Stimulated activated CD4-positive, alpha-beta T cell treated with anti-CD3 and anti-CD28 coated beads, TNF-alpha, amount 100 ng/mL, for 24 hours (primary cell): Measurements from ENCODE around the gene ZBTB8OS.

Source experiments
- DNase-seq, 3 experiments: peaks; one replicate each; pipeline ENCODE4 v3.0.0-alpha.2; 2020; ENCODE audit warnings: low read depth in 3 of 3

Gene ZBTB8OS

DNA sequence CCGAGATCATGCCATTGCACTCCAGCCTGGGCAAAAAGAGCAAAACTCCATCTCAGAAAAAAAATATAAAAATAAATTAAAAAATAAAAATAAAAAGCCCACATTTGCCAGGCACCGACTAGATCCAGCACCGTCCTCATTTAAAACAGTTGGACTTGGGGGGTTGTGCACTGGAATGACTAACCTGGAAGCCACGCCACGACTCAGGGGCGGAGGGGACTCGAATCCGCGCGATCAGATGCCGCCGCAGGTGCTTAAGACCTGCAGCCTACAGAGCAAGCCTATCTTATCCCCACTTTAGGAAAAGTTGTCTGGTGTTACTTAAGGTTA lies 38.5 kb downstream of the ZBTB8OS start:
- DNase-seq = no peak

DNA sequence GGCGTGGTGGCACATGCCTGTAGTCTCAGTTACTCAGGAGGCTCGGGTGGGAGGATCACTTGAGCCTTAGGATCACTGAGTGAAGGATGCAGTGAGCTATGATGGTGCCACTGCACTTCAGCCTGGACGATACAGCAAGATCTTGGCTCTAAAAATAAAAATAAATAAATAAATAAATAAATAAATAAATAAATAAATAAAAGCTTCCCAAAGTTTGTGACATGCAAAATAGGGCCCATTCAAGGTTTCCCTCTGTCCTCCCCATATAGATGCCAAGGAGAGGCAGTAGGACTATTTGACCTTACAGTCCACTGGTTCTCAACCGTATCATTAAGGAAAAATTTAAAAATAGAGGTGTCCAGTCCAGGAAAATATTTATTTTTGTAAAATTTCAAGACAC lies 41.2 kb downstream of the ZBTB8OS start:
- DNase-seq = no peak

DNA sequence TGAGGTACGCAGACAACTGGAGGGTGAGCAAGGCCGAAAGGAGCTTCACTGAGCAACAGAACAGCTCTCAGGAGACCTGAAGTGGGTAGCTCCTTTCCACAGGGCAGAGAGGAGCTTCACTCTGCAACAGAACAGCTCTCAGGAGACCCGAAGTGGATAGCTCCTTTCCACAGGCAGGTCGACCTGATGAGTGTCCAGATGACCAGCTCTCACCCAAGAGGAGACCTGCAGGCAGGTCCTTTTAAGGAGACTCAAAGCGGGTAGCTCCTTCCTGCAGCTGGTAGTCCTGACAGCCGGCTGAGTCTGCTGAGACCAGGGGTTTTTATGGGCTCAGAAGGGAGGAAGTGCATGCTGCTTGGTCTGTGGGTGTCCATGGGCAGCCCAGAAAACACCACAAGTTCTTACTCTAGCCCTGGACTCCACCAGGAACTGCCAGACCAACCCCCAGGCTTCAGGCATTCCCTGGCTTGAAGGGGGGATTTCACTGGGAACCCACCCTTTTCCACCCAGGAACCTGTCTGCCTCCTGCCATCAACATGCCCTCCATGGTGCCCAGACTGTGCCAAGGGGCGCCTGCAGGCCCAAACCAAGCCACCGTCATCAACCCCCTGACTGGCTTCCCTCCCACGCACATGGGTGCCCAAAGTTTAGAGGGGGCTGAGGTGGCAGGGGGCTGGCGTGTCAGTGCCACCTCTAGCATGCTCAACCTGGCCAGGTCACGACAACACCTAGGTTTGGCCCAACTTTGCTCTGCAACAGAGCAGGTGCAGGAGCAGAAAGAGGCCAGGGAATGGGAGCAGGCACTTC lies 43.6 kb downstream of the ZBTB8OS start:
- DNase-seq = no peak

DNA sequence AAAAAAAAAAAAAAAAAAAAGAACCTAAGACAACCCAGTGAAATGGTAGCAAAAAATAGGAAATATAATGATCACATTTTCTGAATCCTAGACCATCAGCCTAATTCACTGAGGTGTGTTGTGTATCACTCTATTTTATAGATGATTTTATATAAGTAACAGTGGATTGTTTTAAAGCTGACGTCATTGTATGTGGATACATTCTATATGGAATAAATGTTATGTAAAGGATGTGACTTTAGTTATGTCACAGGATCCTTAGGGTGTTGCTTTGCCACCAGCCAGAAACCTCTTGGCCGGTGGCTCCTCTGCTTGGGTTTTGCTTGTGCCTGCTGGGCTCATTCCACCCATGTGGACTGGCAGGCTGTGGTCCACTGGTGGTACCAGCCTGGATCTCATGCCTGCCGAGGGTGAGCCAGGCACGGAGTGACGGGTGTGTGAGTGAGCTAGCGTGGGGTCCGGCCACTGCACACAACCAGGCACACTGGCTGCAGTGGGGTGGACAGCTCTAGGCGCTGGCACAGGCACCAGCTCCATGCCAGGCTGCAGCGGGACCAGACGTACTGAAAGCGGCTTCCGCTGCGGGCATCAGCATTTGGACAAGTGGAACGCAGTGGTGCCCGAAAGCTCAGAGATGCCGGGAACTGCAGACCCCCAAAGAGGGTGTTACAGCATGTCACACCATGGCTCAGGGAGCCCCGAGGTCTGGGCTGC lies 44.5 kb downstream of the ZBTB8OS start:
- DNase-seq = no peak

DNA sequence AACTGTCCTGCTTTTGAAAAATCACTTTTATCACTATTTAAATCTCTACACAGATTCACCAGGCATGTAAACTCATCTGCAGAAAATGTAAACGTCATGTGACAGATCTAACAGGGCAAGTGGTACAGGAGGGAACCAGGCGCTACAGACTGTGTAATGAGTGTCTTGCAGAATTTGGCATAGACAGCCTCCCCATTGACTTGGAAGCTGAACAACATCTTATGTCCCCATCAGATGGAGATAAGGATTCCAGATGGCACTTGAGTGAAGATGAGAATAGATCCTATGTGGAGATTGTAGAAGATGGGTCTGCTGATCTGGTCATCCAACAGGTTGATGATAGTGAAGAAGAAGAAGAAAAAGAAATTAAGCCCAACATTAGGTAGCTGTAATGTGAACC lies 50.3 kb downstream of the ZBTB8OS start:
- DNase-seq = no peak

DNA sequence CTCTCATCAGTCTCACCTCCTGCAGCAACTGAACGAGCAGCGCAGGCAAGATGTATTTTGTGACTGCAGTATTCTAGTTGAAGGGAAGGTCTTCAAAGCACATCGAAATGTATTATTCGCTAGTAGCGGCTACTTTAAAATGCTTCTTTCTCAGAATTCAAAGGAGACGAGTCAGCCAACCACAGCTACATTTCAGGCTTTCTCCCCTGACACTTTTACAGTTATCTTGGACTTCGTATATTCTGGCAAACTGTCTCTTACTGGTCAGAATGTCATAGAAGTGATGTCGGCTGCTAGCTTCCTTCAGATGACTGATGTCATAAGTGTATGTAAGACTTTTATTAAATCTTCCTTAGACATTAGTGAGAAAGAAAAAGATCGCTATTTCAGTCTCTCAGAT lies 57.4 kb downstream of the ZBTB8OS start:
- DNase-seq = no peak

DNA sequence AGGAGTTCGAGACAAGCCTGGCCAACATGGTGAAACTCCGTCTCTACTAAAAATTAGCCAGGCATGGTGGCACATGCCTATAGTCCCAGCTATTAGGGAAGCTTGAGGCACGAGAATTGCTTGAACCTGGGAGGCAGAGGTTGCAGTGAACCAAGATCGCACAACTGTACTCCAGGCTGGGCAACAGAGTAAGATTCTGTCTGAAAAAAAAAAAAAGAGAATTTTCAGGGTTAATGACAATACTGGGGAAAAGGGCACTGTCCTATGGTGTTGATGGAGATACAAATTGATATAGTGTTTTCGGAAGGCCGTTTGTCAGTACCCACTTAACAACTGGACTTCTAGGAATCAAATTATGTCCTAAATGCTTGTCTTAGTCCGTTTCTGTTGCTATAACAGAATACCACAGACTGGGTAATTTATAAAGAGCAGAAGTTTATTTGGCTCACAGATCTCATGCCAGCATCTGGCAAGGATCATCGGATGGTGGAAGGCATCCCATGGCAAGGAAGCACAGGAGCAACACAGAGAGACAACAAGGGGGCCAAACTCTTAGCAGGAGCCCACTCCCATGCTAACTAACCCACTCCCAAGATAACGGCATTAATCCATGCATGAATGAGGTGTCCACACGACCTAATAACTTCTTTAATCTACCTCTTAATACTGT lies 69.9 kb downstream of the ZBTB8OS start:
- no peak for DNase-seq
